Right renal cortex interstitium (tissue), 3 donors: ENCODE data around the gene ARGLU1. TPM values are rescaled to one million over a fixed set of nuclear protein-coding genes. Genes with fewer than 3 reads are reported as not detected.

Experiments used
- DNase-seq, 3 donors: peaks; one replicate each; pipeline ENCODE4 v3.0.0-alpha.2; 2013; ENCODE audit warnings: low read depth in 3 of 3, low spot score in 2 of 3
- polyA plus RNA-seq, 3 donors: library from polyadenylated mRNA; unstranded; fragments of 120-200 nt; gene quantifications; one replicate each; pipeline ENCODE4 v1.2.1, GENCODE V29; 2013; ENCODE audit not compliant: insufficient read length in 3 of 3

The ARGLU1 gene
- polyA plus RNA-seq, 3 donors, result 309 to 398 (median 384) TPM

GRCh38 chr13:106550570-106551135, 17.3 kb downstream of the ARGLU1 start:
- no peak for DNase-seq

- DNase-seq, result no peak
Measured at GRCh38 chr13:106548064-106548696, 19.8 kb downstream of the ARGLU1 start.

- DNase-seq, result no peak
Measured at GRCh38 chr13:106541826-106542225, 26.1 kb downstream of the ARGLU1 start.

- DNase-seq, result no peak
Measured at GRCh38 chr13:106540613-106541012, 27.3 kb downstream of the ARGLU1 start.

- no peak for DNase-seq
Measured at GRCh38 chr13:106537521-106537920, 30.4 kb downstream of the ARGLU1 start.

GRCh38 chr13:106536244-106537034, 31.5 kb downstream of the ARGLU1 start:
- peak in 1 of 3 donors; percentile 89 for DNase-seq

GRCh38 chr13:106535552-106536243, 32.2 kb downstream of the ARGLU1 start, which contains the start of gene EFNB2:
Gene EFNB2, minus strand, starts transcription at chr13:106535662. Its CDS starts 698 bp downstream, at chr13:106534964.
- DNase-seq, result peak in 1 of 3 donors; percentile 87

- no peak for DNase-seq
Measured at GRCh38 chr13:106534639-106535551, 33.0 kb downstream of the ARGLU1 start.

GRCh38 chr13:106533943-106534638, 33.8 kb downstream of the ARGLU1 start:
- peak in 1 of 3 donors; percentile 33 for DNase-seq

- DNase-seq, result peak in 1 of 3 donors; percentile 74
Measured at GRCh38 chr13:106533101-106533942, 34.6 kb downstream of the ARGLU1 start.

- no peak for DNase-seq
Measured at GRCh38 chr13:106532111-106532929, 35.6 kb downstream of the ARGLU1 start.

GRCh38 chr13:106530980-106531481, 36.9 kb downstream of the ARGLU1 start:
- no peak for DNase-seq

- DNase-seq, result no peak
Measured at GRCh38 chr13:106530171-106530851, 37.6 kb downstream of the ARGLU1 start.

- DNase-seq, result no peak
Measured at GRCh38 chr13:106529415-106530170, 38.3 kb downstream of the ARGLU1 start.

- no peak for DNase-seq
Measured at GRCh38 chr13:106528718-106529414, 39.1 kb downstream of the ARGLU1 start.

GRCh38 chr13:106527826-106528225, 40.1 kb downstream of the ARGLU1 start:
- no peak for DNase-seq
